ENCODE measurements around the gene PRTG.
"Not testable (repeated sequence)": the region's sequence is repeated elsewhere in the genome, so short reads cannot be mapped to it uniquely, and the experiment has no call there.

DNA sequence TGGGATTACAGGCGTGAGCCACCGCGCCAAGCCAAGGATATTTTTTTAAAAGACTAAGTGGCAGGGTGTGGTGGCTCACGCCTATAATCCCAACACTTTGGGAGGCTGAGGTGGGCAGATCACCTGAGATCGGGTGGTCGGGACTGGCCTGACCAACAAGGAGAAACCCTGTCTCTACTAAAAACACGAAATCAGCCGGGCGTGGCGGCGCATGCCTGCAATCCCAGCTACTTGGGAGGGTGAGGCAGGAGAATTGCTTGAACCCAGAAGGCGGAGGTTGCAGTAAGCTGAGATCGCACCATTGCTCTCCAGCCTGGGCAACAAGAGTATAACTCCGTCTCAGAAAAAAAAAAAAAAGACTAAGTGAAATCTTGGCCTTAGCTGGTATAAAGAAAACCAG is 49.8 kb downstream of the PRTG start:
- TF ChIP-seq, protein P1, sequence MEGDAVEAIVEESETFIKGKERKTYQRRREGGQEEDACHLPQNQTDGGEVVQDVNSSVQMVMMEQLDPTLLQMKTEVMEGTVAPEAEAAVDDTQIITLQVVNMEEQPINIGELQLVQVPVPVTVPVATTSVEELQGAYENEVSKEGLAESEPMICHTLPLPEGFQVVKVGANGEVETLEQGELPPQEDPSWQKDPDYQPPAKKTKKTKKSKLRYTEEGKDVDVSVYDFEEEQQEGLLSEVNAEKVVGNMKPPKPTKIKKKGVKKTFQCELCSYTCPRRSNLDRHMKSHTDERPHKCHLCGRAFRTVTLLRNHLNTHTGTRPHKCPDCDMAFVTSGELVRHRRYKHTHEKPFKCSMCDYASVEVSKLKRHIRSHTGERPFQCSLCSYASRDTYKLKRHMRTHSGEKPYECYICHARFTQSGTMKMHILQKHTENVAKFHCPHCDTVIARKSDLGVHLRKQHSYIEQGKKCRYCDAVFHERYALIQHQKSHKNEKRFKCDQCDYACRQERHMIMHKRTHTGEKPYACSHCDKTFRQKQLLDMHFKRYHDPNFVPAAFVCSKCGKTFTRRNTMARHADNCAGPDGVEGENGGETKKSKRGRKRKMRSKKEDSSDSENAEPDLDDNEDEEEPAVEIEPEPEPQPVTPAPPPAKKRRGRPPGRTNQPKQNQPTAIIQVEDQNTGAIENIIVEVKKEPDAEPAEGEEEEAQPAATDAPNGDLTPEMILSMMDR (IDR thresholded peaks at IDR 0.05): not testable (repeated sequence)
- TF ChIP-seq POLR2AphosphoS5 (IDR thresholded peaks at IDR 0.05; ENCODE audit: low read depth, low read length): not testable (repeated sequence)
